Activated CD4-positive, alpha-beta T cell treated with anti-CD3 and anti-CD28 coated beads for 24 hours (primary cell): ENCODE data around the gene CDK6.

Source experiments
- DNase-seq, 2 donors: peaks; one replicate each; pipeline ENCODE4 v3.0.0-alpha.2; 2020; ENCODE audit warnings: low read depth in 2 of 2

CDK6 gene

GRCh38 chr7:92826258-92826938 lies 10.0 kb downstream of the CDK6 start:
- DNase-seq, result no peak

DNA sequence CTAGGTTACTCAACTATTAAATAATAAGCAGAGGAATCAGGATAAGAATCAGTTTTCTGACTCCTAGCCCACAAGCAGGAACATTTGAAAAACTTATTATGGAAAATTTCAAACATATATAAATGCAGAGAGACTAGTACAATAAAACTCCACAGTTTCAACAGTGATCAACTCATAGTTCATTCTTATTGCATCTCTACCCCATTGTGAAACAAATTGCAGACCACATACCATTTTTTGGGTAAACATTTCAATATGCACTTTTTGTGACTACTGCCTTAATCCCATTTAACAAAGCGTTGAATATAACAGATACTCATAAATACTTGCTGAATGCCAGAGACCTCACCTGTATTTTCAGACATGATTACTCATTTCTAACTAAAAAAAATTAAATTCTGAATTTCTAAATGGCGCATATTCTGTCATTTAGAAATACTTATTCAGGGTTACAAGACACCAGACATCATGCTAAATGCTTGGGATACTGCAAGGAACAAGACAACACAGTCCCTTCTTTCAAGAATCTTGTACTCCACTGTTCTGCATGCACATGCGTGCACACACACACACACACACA lies 11.4 kb downstream of the CDK6 start:
- DNase-seq, result no peak

DNA sequence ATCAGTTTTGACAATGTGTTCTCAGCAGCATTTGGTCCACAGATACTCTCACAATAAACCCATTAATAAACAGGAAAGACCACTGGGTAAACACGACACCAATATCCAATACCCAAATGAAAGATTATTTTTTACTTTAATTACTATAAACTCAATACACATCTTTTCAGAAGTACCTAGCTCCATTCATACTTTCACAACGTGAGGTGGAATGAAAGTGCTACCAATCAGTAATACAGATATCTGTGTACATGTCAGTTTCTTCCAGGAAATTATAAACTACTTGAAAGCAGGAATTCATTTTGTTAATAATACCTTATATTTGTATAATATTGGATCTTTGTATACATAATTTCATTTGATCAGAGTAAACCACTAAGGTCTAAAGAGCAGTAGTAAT lies 11.9 kb downstream of the CDK6 start:
- no peak for DNase-seq

GRCh38 chr7:92823042-92823441 lies 13.3 kb downstream of the CDK6 start:
- no peak for DNase-seq

DNA sequence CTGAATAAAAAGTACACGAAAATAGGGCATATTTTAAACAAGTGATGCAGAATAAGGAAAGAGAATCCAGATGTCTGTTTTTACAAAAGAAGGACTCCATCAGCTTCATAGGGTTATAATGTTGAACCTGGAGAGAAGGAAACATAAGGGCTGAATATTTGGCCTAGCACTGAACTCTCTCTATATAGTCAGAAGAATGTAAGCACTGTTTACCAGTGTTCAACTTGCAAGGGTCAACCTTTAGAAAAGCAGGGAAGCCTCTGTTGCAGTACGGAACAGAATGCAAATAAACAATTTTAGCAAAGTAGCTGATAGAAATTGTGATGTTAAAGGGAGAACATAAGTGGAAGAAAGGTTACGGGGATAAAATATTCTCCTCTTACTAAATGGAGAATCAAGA lies 16.2 kb downstream of the CDK6 start:
- no peak for DNase-seq

GRCh38 chr7:92817398-92817797 lies 19.0 kb downstream of the CDK6 start:
- no peak for DNase-seq

DNA sequence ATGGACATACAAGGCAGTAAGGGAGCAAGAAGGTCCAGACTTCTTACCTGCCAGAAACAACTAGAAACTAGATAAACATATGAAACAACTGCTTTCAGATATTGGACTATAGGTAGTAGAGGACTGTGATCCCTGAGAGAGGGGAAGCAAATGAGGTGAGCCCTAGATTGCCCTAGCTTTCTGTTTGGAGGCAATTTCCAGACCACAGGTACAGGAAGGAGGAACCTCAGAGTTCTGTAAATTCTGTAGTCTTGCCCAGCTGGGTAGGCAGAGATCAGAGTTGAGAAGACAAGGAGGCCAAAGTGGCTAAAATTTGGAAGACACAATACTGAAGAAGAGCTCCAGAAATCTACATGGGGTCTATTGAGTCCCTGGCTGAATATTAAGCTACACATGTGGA lies 21.0 kb downstream of the CDK6 start:
- no peak for DNase-seq

DNA sequence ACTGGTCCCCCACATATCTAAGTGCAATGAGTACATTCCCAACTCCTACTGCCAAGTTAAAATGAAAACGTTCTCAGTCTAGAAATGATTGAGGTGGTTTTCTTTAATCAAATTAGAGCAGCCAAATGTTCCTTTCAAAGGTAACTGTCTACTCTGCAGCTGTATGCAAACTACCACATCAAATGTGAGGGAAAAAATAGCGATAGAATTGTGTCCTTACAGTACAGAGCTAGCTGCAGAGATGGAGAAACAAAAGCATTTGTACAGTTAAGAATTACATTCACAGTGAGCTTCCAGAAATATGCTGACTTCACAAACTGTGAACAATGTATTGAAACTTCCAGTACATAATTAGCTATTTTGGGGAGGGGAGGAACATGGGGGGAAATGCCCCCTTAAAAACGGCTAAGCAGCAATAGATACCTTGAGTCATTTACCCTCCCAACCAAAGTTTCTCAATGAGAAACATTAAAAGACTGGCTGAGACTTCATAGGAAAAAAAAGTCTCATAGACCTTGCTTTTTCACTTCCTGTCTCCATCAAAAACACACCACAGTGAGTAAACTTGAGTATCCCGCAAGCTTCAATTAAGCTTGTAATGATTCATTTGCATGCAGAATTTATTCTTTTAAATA lies 22.9 kb downstream of the CDK6 start:
- peak in 1 of 2 donors; percentile 22 for DNase-seq

DNA sequence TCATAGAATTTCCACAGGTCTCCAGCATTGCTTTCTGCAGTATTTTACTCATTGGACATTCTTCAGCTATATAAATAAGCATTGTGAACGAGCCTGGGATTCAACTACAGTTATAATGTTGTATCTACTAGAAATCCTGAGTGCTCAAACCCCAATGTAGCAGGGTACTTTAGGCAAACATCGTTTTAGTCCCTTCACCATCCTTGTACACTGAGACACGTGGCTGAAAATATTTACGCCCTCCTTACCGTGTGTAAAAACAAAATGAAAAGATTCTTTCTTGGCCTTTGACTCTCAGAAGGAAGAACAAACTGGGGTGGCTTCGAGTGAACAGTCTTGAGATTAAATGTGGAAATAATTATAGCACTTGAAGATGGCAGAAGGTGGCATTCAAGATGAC lies 25.2 kb downstream of the CDK6 start:
- no peak for DNase-seq

- peak; percentile 29 to 45 for DNase-seq
Observed at GRCh38 chr7:92809760-92810573, 26.4 kb downstream of the CDK6 start.

GRCh38 chr7:92809397-92809759 lies 27.0 kb downstream of the CDK6 start:
- no peak for DNase-seq

- no peak for DNase-seq
Observed at GRCh38 chr7:92808635-92809034, 27.7 kb downstream of the CDK6 start.

GRCh38 chr7:92808006-92808405 lies 28.4 kb downstream of the CDK6 start:
- DNase-seq, result no peak

GRCh38 chr7:92806496-92806895 lies 29.9 kb downstream of the CDK6 start:
- DNase-seq, result no peak

GRCh38 chr7:92802406-92802805 lies 34.0 kb downstream of the CDK6 start:
- no peak for DNase-seq

- DNase-seq, result no peak
Observed at GRCh38 chr7:92799446-92800211, 36.7 kb downstream of the CDK6 start.

DNA sequence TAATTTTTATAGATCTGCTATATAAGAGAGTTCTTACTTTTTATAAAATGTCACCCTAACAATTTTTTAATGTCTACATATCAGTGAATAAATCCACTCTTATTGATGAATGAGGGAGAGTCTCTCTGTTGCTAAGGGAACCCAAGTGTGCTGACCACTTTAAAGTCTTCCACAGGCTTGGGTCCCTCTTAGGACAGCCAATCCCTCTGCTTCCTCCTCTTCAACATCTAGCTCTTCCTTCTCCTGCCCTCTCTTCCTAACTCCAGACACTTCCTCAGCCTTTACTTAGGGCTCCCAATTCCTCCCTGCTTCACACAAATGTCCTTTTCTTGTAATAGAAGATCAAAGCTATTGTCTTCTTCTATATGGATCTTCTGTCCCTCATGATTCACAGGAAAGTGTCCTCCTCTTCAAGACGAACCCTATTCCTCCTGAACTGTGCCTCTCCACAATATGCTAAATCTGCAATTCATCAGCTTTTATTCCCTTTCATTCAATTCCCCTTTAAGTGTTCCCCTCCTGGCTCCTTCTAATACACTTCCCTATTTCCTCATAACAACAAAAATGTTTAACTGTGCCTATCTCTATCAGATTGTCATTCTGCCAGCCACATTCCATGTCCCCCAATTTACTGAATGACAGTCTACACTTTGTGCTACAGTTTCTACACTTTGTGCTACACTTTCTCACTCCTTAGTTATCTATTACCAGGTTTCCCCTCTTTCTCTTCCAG lies 37.7 kb downstream of the CDK6 start:
- DNase-seq, result no peak

DNA sequence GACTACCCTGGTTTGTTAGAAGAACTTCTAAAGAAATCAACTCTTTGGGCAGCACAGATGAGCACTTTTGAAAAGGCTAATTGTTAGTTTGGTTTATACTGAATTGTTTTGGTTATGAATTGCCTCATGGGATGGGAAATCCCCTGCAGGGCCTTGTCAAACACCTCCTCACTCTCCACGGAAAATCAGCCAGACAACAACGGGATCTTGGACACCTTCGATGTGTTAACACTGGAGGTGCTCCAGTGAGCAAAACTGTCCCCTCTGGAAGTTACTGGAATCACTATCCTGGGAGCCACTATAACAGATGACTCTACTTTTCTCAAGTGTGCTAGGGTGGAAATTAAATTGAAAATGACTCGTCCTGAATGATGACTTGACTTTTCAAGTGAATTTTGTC lies 38.7 kb downstream of the CDK6 start:
- DNase-seq, result no peak

DNA sequence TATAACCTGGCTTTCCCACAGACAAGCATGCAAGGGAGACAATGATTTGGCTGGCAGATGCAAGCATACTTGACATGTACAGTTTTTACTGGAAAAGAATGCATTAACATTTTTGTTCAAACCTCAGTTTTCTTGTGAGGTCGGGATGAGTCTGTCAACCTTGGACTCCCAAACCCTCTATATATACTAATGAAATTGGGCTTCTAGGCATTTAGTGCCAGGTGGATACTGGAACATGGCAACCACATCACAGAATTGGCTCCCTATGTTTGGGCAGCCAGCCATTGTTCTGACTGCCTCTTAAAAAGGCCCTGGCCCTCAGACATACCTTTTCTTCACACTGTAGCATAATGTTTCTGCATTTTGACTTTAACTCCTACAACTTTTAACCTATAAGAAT lies 39.1 kb downstream of the CDK6 start:
- no peak for DNase-seq

DNA sequence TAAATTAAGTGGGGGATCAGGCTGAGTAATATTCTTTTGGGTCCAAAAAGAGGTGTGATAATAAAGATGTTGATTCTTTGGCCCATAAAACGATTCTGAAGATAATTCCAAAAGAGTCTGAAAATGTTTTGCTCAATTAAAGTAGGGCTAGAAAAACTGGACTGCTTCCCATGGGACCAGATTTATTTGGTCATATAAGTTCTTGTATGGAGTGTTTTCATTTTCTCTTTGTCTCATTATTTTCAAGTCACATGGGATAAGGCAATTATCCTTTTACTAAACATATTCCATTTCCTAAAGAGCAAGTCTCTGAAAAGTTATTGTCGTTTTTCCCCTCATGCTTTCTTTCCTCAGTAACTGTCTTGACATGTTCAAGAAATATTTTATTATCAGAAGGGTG lies 41.5 kb downstream of the CDK6 start:
- no peak for DNase-seq

- DNase-seq, result no peak
Observed at GRCh38 chr7:92794391-92794790, 42.0 kb downstream of the CDK6 start.
